HG03108 (cell line): Measurements from ENCODE around the gene ARHGDIG.
"Not testable (repeated sequence)": the region's sequence is repeated elsewhere in the genome, so short reads cannot be mapped to it uniquely, and the experiment has no call there.

Source experiments
- ATAC-seq: cut with Tn5 transposase; IDR thresholded peaks from one replicate; pipeline ENCODE4 v1.9.1; 2021; ENCODE audit warnings: moderate library complexity; ENCODE audit not compliant: unreplicated experiment

Gene ARHGDIG

DNA sequence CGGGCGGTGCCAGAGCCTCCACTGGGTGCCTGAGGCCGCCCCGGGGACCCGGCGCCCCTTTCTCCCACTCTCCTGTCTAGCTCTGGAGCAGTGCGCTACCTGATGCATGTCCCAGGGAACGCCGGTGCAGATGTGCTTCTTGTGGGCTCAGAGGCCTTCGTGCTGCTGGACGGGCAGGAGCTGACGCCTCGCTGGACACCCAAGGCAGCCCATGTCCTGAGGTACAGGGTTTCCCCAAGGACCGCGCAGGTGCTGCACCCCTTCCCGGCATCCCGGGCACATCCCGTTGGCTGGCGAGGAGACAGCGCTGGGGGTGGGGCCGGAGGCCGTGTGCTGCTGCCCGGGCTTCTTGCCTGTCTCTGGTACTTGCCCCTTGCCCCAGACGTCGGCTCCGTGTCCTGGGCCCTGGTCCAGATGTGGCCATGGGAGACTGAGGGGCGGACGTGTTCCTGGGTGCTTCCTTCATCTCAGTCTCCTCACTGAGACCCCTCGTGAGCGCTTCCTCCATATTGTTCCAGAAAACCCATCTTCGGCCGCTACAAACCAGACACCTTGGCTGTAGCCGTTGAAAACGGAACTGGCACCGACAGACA is 17.1 kb upstream of the ARHGDIG start:
- ATAC-seq, result no peak

DNA sequence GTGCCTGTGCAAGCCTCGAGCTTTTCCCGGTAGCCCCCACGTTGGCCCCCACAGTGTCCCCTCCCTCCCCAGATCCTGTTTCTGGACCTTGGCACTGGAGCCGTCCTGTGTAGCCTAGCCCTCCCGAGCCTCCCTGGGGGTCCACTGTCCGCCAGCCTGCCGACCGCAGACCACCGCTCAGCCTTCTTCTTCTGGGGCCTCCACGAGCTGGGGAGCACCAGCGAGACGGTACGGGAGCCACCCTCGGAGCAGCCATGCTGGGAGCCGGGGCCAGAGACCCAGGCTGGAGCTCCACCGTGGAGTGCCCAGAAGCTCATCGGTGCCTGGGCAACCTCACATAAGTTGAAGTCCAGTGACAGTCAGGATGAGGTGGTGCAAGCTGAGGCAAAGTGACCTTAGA is 16.4 kb upstream of the ARHGDIG start:
- ATAC-seq, result no peak

DNA sequence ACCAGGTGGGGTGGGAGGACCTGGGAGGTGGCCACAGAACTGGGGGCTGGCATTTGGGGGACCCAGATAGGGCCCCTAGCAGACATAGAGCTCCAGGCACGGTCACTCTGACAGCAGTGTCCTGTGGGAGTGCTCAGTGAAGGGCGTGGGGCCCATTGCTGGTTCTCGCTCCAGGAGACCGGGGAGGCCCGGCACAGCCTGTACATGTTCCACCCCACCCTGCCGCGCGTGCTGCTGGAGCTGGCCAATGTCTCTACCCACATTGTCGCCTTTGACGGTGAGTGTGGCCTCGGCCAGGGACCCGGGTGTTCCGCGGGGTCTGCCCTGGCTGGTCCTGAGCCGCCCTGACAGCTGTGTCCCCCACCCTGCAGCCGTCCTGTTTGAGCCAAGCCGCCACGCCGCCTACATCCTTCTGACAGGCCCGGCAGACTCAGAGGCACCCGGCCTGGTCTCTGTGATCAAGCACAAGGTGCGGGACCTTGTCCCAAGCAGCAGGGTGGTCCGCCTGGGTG is 15.9 kb upstream of the ARHGDIG start:
- ATAC-seq, result no peak

DNA sequence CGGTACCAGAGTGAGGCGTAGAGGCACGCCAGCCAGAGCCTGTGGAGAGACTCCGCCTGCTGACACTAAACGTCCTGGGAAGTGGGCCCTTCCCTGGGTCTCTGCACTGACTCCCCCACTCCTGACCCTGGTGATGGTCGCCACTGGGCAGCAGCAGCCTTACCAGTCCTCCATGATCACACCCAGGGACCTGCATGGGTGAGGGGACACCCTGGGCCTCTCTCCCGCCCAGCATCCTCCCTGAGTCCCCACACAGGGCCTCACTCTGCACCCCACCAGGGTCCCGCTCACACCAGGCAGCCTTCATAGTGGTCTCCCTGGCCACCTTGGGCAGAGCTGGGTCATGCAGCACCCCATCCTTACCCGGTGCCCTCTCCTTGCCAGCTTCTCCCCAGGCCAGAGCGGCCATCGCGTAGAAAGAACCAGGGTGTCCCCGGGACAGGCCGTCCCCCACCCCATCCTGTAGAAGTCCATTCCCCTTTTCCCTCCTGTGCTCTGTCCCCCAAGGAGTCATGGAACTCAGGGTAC is 15.3 kb upstream of the ARHGDIG start:
- no peak for ATAC-seq

DNA sequence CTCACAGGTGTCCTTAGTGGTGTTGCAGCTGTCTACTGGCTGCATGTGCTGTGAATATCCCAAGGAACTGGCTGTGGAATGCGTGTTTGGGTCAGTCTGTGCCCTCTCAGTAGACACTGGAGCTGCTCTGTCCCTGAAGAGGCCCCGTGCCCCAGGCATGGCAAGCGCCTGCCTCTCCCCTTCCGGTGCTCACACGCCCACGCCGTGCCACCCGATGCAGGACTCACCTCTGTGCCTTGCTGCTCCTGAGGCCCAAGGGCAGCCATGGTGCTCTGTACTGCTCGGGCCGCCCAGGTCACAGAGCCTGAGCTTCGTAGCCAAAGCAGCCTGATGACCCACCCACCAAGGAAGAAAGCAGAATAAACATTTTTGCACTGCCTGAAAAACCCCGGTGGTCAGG is 14.7 kb upstream of the ARHGDIG start:
- ATAC-seq, result no peak

DNA sequence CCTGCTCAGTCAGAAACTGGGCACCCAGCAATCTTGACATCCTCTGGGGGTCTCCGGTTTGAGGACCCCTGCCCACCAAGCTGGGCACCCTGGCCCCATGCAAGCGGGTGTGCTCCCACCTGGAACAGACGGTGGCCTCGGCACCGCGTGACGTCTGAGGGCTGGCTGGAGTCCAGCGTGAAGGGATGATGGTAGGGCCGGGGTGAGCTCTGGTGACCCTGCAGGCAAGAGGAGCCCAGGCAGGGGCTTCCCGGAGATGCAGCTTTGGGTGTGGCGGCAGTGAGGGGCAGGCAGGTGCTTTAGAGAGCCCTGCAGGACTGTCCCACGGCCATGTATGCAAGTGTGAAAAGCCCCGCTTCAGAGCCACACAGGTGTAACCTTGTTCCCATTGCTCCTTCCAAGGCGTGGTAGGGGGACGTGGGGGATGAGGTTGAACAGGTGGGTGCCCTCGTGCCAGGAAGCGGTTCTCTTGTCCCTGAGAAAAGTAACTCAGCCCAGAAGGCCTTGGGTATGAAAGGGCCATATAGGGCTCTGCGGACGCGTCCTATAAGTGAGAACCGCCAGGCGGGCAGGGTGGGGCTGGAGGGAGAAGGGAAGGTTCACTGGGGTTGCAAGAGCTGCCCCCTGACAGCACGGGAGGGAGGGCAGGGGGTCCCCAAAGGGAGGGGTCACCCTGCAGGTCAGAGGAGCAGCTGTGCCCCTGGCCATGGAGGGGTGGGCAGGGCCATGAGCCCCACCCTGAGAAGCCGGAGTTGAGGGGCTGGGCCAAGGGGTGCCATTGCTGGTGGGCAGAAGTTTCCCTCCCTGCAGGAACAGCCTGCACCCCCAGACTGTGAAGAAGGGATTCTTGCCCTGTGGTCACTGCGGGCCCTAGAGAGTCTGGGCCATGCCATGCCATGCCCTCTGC is 13.9 kb upstream of the ARHGDIG start:
- ATAC-seq, result no peak

DNA sequence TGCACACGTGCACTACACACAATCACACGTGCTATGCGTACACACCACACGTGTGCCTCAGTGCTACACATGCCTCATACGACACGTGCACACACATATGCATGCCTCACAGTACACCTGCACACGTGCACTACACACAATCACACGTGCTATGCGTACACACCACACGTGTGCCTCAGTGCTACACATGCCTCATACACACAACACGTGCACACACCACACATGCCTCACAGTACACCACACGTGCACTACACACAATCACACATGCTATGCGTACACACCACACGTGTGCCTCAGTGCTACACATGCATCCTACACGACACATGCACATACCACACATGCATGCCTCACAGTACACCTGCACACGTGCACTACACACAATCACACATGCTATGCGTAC is 12.8 kb upstream of the ARHGDIG start:
- not testable (repeated sequence) for ATAC-seq

DNA sequence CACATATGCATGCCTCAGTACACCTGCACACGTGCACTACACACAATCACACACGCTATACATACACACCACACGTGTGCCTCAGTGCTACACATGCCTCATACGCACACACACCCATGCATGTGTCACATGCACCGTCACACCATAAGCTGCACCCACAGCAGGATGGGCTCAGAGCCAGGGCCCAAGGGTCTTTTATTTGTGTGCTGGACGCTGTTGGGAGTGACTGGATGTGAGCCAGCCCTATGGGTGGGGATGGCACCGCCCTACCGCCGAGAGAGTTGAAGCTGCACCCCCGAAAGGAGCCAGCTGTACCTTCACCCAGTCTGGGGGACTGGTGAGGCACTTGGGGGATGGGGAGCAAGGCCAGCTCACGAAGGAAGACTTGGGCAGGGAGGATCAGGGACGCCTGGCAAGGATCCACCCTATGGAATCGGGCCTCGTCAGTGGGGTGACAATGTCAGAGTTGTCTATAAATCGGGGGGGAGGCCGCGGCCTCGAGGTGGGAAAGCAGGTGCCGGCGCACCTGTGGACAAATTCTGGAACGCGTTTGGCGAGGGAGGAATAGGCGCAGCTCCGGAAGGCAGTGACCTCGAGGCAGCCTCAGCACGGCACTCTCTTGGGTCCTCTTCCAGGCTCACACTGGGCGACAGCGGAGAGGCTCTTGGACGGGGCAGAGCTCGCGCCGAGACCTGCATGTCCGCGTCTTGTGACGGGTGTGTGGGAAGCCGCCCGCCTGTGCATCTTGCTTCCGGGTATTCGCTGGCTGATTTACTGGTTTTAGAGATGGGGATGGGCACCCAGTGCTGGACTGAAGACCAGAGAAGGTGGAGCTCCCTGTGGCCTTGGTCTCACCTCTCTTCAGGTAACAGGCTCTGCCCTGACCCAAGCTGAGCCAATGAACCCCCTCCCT is 12.0 kb upstream of the ARHGDIG start:
- ATAC-seq, result no peak

DNA sequence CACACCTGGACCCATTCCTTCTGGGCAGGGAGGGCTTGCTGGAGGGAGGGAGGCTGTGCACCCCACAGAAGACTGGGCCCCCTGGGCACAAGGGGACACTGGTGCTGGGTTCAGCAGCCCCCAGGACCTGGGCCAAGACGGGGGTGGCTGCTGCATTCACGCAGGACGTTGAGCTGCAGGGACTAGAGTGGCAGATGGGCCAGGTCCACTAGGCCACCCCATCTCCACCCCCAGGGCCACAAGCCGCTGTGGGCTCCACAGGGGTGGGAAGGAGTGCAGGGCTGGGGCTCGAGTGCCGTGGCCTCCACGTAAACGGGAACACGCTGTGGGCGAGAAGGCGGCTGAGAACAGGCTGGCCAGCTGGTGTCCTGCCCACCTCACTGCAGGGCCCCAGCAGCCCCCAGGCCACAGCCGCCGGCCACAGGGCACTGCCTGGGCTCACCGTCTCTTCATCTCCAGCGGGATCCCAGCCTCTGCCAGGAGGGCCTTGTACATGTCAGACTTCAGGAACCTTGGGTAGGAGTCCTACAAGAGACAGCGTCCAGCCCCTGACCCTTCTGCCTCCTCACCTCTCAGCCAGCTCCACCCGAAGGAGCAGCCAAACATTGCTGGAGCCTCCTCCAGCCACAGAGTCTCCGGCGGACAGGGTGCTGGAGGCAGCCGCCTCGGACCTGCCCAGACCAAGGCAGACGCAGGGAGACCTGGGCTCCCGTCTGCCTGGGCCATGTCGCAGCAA is 11.2 kb upstream of the ARHGDIG start:
- no peak for ATAC-seq

DNA sequence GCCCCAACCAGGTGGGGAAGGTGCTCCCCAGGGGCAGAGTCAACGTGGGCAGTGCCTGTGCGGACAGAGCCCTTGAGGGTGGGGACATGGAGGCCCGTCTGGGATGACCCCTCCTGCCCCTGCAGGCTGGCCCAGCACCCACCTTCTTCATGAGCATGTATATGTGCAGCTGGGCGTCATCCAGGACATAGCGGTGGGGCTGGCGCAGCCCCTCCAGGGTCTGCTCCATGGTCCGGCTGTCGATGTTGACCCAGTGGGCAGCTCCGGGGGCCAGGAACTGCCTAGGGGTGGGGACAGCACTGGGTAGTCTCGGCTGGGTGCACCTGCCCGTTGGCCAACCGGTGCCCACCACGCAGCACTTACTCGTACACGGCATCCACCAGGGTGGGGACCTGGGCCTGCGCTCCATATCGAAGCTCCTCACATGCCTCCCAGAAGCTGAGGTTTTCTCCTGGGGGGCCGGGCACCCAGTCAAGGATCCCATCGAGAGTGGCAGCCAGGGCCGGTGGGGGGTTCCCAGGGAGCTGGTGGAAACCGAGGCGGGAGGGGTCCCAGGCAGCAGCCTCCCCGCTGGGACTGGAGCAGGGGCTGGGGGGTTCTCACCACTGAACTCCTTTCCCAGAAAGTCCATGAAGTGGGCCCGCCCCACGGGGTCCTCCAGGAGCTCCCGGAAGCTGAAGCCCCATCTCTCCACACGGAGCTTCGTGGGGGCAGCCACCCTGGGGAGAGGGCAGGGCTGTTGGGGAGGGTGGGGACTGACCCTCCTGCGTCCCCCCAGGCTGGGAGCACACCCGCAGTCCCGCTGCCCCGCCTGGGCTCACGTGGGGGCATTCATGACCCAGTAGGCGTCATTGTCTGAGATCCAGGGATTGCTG is 9.8 kb upstream of the ARHGDIG start:
- no peak for ATAC-seq

DNA sequence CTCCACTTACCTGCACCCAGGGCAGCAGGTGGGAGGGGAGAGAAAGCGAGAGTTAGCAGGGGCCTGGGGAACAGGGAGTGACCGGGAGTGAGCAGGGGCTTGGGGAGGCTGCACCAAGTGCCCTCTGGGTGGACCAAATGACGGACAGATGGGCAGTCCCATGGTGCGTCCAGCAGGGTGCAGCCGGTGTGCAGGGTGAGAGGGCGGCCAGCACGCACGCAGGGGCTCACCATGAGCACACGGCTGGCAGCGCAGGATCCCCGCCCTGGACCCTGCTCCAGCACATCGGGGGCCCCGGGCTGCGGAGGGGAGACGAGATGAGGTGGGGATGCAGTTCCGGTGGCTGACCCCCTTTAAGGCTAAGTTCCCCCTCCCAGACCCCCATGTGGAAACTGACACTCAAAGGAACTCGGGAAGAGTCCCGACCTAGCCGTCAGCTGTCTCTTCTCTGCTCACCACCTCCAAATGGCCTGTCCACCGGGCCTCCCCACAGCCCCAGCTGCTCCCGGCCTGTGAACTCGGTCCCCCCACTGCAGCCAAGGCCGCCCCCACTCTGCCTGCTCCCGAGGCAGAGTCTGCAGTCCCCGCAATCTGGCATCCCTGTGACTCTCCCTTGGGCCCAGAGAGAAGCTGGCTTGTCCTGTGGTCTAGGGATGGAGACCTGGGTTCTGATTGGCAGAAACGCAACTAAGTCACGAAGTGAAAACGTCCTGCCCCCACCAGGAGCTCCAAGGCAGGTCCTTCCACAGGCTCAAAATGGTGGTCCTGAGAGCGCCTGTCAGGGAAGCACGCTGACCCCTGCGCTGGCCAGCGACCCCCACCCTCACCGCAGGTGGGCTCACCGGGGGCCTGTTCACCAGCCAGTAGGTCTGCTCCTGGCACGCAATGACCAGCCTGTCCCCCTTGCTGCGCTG is 7.5 kb upstream of the ARHGDIG start:
- ATAC-seq, result no peak

DNA sequence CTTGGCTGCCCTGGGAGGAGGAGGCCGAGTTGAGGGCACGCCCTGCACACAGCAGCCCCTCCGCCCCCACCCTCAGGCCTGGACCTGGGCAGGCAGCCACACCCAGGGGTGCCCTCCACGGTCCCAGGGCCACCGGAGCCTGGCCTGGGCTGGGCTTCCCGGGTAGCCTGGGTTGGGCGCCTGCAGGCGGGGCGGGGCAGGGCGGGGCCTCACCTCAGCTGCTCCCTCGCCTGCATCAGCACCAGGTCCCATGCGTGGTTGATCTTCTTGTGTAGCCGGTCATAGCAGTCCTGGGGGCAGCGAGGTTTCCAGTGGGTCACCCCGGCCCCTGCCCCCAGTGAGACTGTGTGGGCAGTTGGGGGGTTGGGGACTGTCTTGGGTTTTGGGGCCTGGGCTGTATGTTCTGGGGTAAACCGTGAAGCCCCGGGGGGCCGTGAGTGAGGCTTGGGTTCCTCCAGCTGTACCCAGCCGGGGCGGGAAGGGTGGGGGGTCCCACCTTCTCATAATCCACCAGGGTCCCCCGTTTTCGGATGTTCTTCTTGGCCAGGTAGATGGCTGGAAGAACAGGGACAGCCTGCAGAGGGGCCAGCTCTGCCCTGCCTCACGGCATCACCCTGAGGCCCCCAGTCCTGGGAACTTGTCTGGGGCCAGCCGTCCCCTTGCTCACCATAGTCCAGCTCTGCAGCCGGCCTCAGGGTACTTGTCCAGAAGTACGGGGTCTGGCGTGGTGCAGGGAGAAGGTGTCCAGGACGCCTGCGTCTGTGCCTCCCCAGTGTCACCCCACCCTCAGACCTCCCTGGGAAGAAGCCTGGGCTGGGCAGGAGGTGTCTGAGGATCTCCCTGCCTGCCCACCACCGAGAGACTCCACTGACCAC is 6.6 kb upstream of the ARHGDIG start:
- no peak for ATAC-seq

DNA sequence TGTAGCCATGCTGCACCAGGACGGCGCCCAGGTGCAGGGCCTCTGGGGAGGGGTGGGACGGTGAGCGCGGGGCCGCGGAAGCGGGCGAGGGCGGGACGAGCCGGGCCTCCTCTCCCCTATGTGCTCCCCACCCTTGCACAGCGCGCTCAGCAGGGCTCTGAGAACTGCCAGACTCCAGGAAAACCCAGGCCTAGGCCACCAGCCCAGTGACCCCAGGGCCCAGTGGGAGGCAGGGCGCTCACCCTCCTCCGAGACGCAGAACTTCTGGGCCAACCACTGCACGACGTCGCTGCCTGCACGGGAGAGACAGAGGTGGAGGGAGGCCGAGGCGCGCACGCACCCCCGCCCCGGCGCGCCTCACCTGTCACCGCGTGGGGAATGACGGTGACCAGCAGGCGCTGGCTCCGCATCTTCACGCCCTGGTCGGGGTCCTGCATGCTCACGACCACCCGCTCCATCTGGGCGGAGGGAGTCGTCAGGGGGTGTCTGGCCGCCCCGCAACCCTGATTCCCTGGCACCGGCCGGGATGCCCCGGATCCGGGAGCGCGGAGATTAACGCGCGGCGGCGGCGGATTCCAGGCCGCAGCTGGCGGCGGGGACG is 5.2 kb upstream of the ARHGDIG start:
- ATAC-seq, result no peak

DNA sequence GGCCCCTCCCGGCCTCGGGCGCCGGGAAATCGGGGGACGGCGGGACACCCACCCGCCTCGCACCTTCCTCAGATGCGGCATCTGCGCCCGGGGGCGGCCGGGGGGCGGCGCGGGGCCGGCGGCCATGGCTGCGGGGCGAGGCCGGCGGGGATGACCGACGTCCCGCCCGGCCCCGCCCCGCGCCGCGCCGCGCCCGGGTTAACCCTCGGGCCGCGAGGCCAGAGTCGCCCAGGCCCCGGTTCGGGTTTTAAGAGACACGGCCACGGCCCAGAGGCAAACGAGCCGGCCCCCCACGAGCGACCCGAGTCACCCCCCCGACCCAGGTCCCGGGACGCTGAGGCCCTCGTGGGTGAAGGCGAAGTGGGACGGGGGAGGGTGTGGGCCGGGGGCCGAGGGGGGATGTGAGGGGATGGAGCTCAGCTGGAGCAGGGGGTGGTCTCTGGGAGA is 4.6 kb upstream of the ARHGDIG start, which contains the start of gene RGS11:
Gene RGS11 (minus strand): TSS at position 159 of the 447 bp plus-strand sequence. CDS start 33 bp downstream, at position 126.
- ATAC-seq, result no peak

DNA sequence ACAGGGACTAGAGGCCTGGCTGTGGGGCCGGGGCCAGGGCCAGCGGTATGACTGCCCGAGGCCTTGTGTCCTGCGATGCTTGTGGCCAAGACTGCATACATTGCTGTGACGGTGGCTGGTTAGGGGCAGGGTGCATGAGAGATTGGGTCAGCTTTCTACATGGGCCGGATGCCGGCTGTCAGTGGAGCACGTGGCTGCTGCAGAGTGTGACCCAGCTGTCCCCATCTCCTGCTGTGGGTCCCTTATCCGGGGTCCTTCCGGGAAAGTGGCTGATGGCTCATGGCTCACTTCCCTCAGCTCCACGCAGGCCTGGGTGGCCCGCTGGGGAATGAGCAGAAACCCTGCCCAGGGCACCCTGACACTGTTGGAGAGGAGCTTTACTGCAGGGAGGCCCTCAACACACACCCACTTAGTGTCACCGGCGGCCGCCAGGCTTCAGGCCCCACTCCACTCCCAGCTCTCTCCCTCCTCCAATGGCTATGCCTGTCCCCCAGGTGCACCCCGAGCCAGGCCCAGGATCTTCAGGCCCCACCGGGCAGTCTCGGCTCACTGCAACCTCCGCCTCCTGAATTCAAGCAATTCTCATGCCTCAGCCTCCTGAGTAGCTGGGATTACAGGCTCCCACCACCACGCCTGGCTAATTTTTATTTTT is 3.8 kb upstream of the ARHGDIG start:
- no peak for ATAC-seq

DNA sequence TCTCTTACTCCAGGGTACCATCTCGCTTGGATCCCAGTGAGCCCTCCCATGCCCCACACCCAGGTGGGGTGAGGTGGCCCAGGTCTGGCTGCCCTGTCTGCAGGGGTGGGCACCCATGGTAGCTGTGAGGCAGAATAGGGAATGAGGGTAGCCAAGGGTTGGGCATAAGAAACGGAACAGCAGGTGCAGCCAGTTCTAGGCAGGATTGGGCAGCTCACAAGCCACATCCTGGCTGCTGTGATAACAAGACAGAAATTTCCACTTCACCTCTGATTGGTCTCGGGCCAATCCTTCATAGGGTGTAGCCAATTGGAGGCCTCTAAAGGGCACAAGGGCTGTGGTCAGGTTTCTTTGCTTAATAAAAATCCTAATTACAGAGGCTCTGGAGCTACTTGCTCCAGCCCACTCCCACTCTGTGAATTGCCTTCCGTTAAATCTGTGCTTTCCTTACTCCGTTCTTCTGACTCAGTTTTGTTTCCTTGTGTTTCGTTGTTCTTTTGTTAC is 1.5 kb upstream of the ARHGDIG start:
- no peak for ATAC-seq
